ENCODE data around the gene ZNF791.

- no peak for TF ChIP-seq CTCF (IDR thresholded peaks at IDR 0.05)
- TF ChIP-seq POLR2A (IDR thresholded peaks at IDR 0.05; ENCODE audit: low read depth): no peak
- TF ChIP-seq POLR2AphosphoS5 (IDR thresholded peaks at IDR 0.05): no peak
Observed at GRCh38 chr19:12629215-12629614, 18.5 kb downstream of the ZNF791 start.
